ENCODE measurements around the gene CACNA1C.

Gene CACNA1C

DNA sequence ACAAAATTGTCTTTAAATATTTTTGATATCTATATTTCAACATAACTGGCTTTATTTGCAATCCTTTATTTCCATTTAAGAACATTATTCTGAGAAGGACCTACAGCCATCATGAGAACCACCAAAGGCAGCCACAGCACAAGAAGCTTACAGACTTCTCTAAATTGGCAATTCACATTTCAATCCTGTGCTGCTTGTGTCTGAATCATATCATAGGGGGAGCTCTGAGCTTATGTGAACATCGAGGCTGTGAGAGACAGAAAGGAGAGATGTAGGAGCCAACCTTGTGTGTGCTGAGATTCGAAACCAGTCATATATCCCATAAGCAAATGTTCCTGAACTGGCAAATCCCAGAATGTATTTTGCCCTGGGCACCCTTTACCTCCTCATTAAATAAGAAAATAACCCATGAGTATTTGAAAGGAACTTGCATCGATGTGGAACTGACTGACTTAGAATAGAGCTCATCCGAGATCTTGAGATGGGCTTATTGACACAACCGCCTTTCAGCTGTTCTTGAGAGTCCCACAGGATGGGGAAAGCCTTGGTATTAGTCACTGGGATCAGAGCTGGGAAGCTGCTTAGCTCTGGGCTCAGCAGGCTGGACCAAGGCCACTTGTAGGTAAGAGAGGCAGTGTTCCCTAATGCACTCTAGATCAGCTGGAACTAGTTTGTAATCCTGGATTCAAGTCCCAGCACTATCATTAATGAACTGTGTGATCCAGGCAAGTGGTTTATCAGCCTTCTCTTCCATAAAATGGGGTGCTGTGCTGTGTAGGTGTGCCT is 329.8 kb downstream of the CACNA1C start:
- TF ChIP-seq, protein P1, sequence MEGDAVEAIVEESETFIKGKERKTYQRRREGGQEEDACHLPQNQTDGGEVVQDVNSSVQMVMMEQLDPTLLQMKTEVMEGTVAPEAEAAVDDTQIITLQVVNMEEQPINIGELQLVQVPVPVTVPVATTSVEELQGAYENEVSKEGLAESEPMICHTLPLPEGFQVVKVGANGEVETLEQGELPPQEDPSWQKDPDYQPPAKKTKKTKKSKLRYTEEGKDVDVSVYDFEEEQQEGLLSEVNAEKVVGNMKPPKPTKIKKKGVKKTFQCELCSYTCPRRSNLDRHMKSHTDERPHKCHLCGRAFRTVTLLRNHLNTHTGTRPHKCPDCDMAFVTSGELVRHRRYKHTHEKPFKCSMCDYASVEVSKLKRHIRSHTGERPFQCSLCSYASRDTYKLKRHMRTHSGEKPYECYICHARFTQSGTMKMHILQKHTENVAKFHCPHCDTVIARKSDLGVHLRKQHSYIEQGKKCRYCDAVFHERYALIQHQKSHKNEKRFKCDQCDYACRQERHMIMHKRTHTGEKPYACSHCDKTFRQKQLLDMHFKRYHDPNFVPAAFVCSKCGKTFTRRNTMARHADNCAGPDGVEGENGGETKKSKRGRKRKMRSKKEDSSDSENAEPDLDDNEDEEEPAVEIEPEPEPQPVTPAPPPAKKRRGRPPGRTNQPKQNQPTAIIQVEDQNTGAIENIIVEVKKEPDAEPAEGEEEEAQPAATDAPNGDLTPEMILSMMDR (IDR thresholded peaks at IDR 0.05; ENCODE audit: extremely low read depth, missing control alignments), result no peak
- DNase-seq (ENCODE audit: low spot score), result no peak

DNA sequence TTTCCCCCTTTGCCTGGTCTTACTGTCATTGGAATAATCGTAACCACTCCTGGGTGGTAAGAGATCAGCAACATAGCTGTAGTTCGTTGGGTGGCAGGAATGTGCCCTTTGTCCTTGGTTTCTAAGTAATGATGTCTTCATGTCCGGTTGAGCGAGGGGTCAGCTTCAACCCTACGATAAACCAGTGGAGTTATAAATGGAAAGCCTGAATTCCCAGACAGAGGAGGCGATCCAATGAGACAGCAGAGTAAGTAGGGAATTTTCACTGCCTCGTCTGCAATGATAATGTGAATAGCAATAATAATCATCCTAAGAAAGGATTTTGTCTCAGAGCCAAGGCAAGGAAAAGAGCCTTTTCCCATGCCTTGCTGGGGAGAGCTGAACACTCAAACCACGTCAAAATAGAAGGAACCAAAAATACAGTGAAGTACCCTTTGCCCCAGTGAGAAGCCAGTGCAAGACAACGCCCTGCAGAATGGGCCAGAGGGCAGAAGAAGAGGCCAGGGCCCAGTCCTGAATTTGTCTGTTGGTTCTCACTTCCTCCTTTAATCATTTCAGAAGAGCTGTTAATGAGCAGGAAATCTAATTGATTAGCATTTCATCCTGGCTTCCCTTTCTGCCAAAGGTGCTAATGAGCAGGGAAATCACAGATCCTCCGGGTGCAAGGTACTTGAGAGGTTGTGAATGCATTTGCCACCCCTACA is 330.7 kb downstream of the CACNA1C start:
- no peak for DNase-seq (ENCODE audit: low spot score)
- TF ChIP-seq, protein P1 (IDR thresholded peaks at IDR 0.05; ENCODE audit: extremely low read depth, missing control alignments), result no peak

DNA sequence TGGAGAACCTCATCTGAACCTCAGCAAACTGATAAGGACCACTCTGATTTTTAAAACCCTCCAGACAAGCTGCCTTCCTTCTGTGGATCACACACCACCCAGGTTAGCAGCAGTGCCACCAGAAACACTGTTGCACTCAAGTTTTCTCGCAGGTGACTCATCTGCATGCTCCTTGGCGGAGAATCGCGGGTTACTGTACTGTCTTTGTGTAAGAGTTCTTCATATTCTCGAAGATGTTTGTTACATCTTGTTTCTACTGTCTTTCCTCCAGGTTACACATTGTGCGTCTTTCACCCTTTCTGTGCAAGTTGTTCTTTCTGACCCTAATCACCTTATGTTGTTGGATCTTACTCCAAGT is 331.2 kb downstream of the CACNA1C start:
- TF ChIP-seq, protein P1 (IDR thresholded peaks at IDR 0.05; ENCODE audit: extremely low read depth, missing control alignments), result no peak
- no peak for DNase-seq (ENCODE audit: low spot score)

DNA sequence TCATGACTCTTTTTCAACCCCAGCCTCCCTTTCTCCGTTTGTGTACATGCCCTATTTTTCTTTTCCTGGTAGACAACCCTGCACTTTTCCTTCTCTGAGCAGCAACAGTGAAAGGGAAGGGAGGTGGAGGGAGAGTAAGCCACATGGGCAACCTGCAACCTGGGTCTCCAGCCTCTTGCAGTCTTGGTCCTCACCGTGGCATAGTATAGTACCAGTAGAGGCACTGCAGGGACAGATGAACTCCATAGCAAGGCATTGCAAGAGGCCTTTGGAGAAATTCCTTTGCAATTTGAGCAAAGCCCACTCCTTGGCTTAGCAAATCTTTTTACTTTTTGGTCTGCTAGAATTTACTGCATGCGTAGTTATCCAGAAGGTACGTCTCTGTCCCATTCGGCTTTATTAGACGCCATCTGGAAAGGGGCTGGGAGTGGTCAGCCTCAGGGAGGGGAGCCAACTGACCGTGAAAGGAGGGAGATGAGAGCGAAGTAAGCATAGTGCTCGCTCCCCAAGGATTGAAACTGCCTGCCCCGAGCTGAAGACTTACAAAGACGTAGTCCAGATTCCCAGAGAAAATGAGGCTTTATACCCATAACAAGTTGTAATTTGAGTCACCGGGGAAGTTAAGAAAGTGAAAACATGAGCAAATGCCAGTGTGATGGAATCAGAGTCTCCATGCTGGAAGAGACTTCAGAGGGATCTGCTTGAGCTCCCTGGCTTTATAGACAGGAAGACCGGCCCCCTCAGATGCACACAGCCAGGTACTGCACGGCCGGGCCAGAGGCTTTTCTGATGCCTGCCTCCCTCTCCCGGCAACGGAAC is 332.0 kb downstream of the CACNA1C start:
- TF ChIP-seq, protein P1 (IDR thresholded peaks at IDR 0.05; ENCODE audit: extremely low read depth, missing control alignments), result no peak
- DNase-seq (ENCODE audit: low spot score), result no peak

DNA sequence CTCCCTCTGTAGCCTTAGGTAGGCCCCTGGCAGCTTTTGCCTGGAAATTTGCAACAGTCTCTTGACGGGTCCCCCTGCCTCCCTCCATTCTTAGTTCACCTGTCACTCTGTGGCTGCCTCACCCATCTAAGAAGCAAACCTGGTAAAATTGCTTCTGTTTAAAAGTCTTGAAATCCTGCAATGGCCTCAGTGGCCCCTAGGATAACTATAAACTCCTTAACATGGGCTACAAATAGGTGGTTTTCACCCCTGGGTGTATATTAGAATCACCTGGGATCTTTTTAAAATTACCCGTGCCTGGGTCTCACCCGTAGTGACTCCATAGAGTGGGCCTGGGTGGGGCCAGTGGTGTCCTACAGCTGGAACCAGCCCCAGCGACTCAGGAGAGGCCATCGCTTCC is 332.7 kb downstream of the CACNA1C start:
- no peak for DNase-seq (ENCODE audit: low spot score)
- TF ChIP-seq, protein P1 (IDR thresholded peaks at IDR 0.05; ENCODE audit: extremely low read depth, missing control alignments), result no peak

DNA sequence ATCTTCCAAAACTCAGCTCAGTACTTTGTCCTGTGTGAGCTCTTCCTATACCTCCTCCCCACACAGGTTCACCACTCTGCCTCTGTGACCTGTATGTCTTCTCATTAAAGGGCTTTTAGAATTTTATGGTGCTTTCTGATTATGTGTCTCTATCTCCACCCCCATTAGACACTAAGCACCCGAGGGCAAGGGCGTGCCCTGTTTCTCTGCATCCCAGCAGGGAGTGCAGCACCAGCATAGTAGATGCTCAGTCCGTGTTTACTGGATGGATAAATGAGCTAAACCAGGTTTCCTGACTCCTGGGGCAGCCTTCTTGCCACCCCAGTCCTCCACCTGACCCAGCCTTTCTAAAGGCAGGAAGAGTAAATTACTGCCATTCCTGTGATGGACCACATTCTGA is 333.8 kb downstream of the CACNA1C start:
- no peak for DNase-seq (ENCODE audit: low spot score)
- TF ChIP-seq, protein P1 (IDR thresholded peaks at IDR 0.05; ENCODE audit: extremely low read depth, missing control alignments), result no peak

All from GM20000 (cell line).